Liver (tissue), 9 donors: ENCODE results near the gene PLAAT5. TPM values are rescaled to one million over a fixed set of nuclear protein-coding genes. Genes with fewer than 3 reads are reported as not detected.

Source experiments
- DNase-seq: peaks from one replicate; pipeline ENCODE4 v3.0.0-alpha.2; 2017; ENCODE audit warnings: low spot score
- H3K27ac ChIP-seq, 2 donors: one replicate each; pipeline ENCODE4 v1.7.0; 2013; ENCODE audit warnings: inconsistent platforms in 2 of 2, low read length in 2 of 2, control low read depth in 1 of 2, low read depth in 1 of 2, mild to moderate bottlenecking in 1 of 2
- H3K27me3 ChIP-seq, 4 donors: one replicate each; pipeline versions ENCODE4 v1.6.1 to v1.7.0; 2013; ENCODE audit warnings: low read length in 3 of 4, inconsistent platforms in 1 of 4, mild to moderate bottlenecking in 1 of 4, moderate library complexity in 1 of 4; ENCODE audit not compliant: control insufficient read depth in 4 of 4, insufficient read depth in 4 of 4
- H3K36me3 ChIP-seq, 4 donors: one replicate each; pipeline versions ENCODE4 v1.6.1 to v1.7.0; 2013; ENCODE audit warnings: low read length in 3 of 4, mild to moderate bottlenecking in 3 of 4, low read depth in 1 of 4, moderate library complexity in 1 of 4; ENCODE audit not compliant: control insufficient read depth in 4 of 4, insufficient read depth in 3 of 4
- H3K4me1 ChIP-seq, 4 donors: one replicate each; pipeline versions ENCODE4 v1.6.1 to v1.7.0; 2013; ENCODE audit warnings: low read length in 3 of 4, mild to moderate bottlenecking in 3 of 4, moderate library complexity in 1 of 4; ENCODE audit not compliant: control insufficient read depth in 4 of 4, insufficient read depth in 4 of 4
- H3K4me3 ChIP-seq, 3 donors: one replicate each; pipeline versions ENCODE4 v1.6.1 to v1.7.0; 2013; ENCODE audit warnings: low read length in 3 of 3, control low read depth in 1 of 3, low read depth in 1 of 3, mild to moderate bottlenecking in 1 of 3
- H3K9ac ChIP-seq, 2 donors: one replicate each; pipeline ENCODE4 v1.7.0; 2013; ENCODE audit warnings: low read length in 2 of 2, mild to moderate bottlenecking in 2 of 2, moderate library complexity in 2 of 2, control low read depth in 1 of 2, low read depth in 1 of 2
- H3K9me3 ChIP-seq, 4 donors: one replicate each; pipeline versions ENCODE4 v1.6.1 to v1.7.0; 2013; ENCODE audit warnings: low read length in 3 of 4; ENCODE audit not compliant: control insufficient read depth in 4 of 4
- EGR1 ChIP-seq, 2 donors: IDR thresholded peaks; 2 replicates each; pipeline ENCODE4 v1.6.1; 2016 to 2018; ENCODE audit warnings: antibody characterized with exemption in 2 of 2, low read depth in 2 of 2
- GABPA ChIP-seq, 2 donors: IDR thresholded peaks in 1 of 2; conservative IDR thresholded peaks in 1 of 2; 2 replicates each; pipeline ENCODE4 v1.6.1; 2016; ENCODE audit warnings: antibody characterized with exemption in 2 of 2, mild to moderate bottlenecking in 1 of 2, moderate library complexity in 1 of 2
- HNF4A ChIP-seq, 2 donors: conservative IDR thresholded peaks; 2 replicates each; pipeline ENCODE4 v1.6.1; 2016; ENCODE audit warnings: antibody characterized with exemption in 2 of 2, mild to moderate bottlenecking in 2 of 2
- RXRA ChIP-seq, 2 donors: IDR thresholded peaks; 2 replicates each; pipeline ENCODE4 v1.6.1; 2017 to 2018; ENCODE audit warnings: antibody characterized with exemption in 2 of 2, mild to moderate bottlenecking in 1 of 2
- WGBS: extraction: QIAGEN DNeasy Blood & Tissue Kit; methylation state at CpG from one replicate; pipeline ENCODE4 v1.1.7; 2013; 5-methylcytosine and 5-hydroxymethylcytosine counted together
- polyA plus RNA-seq, 2 donors: library from polyadenylated mRNA; stranded (reverse) in 1 of 2; unstranded in 1 of 2; fragments of 200-250 nt in 1 of 2; fragments of >200 nt in 1 of 2; fragmentation: Nextera tagmentation in 1 of 2; extraction: Ambion mirVana in 1 of 2; gene quantifications; one replicate each; pipeline versions ENCODE4 v1.2.1 to v1.2.3, GENCODE V29; 2013 to 2015
- total RNA-seq, 2 donors: library from RNA; depleted of rRNA; stranded (reverse); fragments of >200 nt; gene quantifications; one replicate each; pipeline ENCODE4 v1.2.3, GENCODE V29; 2014
- TF ChIP-seq, protein P1 (sequence below): fragments of 150-350 bp; IDR thresholded peaks from 2 replicates; pipeline ENCODE4 v1.5.1; 2017; ENCODE audit warnings: improper control_type of control experiment, low read depth, low read length; ENCODE audit not compliant: missing input control
- TF ChIP-seq, protein P2 (sequence below): IDR thresholded peaks from 2 replicates; pipeline ENCODE4 v1.6.1; 2016; ENCODE audit warnings: antibody characterized with exemption
- donor health status: healthy.
- donor health status: healthy.
- donor health status: healthy.
- donor health status: healthy.
- donor health status: healthy.

PLAAT5 gene
- total and polyA plus RNA-seq, 4 donors: 0.03 to 1.4 TPM; not detected in 2

DNA sequence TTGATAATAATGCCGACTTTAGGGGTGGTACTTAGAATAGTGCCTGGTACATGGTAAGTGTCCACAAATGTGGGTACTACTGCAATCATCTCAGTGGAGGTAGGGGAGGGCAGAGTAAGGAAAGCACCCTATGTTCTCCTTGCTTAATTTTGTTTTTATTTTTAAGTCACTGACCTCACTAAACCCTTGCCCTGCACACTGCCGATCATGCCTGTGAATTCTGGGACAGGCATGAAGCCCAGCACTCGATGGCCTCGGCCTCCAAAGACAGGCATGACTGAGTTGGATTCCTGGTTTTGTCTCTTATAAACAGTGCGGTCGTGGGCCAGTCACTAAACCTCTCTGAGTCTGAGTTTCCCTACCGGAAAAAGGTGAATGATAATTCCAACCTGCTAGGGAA lies 21.8 kb upstream of the PLAAT5 start:
- TF ChIP-seq HNF4A (conservative IDR thresholded peaks at IDR 0.05): no peak
- TF ChIP-seq, protein P1, sequence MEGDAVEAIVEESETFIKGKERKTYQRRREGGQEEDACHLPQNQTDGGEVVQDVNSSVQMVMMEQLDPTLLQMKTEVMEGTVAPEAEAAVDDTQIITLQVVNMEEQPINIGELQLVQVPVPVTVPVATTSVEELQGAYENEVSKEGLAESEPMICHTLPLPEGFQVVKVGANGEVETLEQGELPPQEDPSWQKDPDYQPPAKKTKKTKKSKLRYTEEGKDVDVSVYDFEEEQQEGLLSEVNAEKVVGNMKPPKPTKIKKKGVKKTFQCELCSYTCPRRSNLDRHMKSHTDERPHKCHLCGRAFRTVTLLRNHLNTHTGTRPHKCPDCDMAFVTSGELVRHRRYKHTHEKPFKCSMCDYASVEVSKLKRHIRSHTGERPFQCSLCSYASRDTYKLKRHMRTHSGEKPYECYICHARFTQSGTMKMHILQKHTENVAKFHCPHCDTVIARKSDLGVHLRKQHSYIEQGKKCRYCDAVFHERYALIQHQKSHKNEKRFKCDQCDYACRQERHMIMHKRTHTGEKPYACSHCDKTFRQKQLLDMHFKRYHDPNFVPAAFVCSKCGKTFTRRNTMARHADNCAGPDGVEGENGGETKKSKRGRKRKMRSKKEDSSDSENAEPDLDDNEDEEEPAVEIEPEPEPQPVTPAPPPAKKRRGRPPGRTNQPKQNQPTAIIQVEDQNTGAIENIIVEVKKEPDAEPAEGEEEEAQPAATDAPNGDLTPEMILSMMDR: no peak
- TF ChIP-seq, protein P2, sequence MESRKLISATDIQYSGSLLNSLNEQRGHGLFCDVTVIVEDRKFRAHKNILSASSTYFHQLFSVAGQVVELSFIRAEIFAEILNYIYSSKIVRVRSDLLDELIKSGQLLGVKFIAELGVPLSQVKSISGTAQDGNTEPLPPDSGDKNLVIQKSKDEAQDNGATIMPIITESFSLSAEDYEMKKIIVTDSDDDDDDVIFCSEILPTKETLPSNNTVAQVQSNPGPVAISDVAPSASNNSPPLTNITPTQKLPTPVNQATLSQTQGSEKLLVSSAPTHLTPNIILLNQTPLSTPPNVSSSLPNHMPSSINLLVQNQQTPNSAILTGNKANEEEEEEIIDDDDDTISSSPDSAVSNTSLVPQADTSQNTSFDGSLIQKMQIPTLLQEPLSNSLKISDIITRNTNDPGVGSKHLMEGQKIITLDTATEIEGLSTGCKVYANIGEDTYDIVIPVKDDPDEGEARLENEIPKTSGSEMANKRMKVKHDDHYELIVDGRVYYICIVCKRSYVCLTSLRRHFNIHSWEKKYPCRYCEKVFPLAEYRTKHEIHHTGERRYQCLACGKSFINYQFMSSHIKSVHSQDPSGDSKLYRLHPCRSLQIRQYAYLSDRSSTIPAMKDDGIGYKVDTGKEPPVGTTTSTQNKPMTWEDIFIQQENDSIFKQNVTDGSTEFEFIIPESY: no peak
- TF ChIP-seq RXRA (IDR thresholded peaks at IDR 0.05): peak in 1 of 2 donors; percentile 37
- TF ChIP-seq EGR1 (IDR thresholded peaks at IDR 0.05; ENCODE audit: low read depth in 2 of 2): no peak
- H3K36me3 ChIP-seq: no peaks in the 10 kb centered on the region
- 67% methylated on average over 7 of the region's 7 CpGs for WGBS
- H3K4me1 ChIP-seq: peaks cover 4 to 27% (median 19%) of the 10 kb centered on the region in 4 donors
- no peak overlapping the region for H3K9ac ChIP-seq
- DNase-seq: no peak
- H3K27me3 ChIP-seq: no peaks in the 10 kb centered on the region
- H3K27ac ChIP-seq: no peak overlapping the region
- no peak overlapping the region for H3K4me3 ChIP-seq
- no peaks in the 10 kb centered on the region for H3K9me3 ChIP-seq

DNA sequence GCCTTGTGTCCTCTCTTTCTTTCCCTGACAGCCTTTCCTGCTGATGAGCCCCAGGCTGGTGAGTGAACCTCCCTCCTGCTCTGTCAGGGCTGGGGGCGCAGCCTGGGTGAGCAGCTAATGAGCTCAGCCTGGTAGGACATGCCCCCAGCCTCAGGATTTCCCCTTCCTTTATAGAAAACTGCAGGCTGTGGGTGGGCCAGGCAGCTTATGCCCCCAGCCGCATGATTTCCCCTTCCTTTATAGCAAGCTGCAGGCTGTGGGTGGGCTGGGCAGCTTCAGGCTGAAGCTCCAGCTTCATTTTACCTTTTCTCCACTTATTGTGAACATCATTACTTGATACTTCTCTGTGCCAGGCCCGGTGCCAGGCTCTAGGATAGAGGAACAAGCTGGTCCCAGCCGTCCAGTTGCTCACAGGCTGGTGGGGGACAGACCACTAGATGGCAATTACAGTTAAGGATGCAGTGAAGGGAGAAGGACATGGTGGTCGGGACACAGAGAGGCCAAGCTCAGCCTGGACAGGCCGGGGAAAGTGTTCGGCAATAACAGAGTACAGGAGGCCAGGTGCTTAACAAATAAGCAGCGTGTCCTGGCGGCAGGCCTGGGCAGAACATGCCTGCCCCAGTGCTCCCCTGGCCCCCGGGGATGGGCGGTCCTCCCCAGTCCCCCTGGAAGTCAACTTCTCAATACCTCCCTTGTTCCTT lies 20.2 kb upstream of the PLAAT5 start:
- Histone ChIP-seq H3K36me3 (no peaks in the 10 kb centered on the region), H3K9ac (no peak overlapping the region), H3K4me3 (no peak overlapping the region), H3K27me3 (no peaks in the 10 kb centered on the region), H3K27ac (no peak overlapping the region), H3K9me3 (no peaks in the 10 kb centered on the region), H3K4me1 (peaks cover 4 to 29% (median 19%) of the 10 kb centered on the region in 4 donors)
- no peak for DNase-seq
- TF ChIP-seq HNF4A (conservative IDR thresholded peaks at IDR 0.05) (peak in 1 of 2 donors; percentile 13), GABPA (IDR thresholded peaks at IDR 0.05 in 1 of 2, conservative IDR thresholded peaks at IDR 0.05 in 1 of 2) (no peak)
- TF ChIP-seq, protein P2: no peak
- TF ChIP-seq, protein P1: peak; percentile 21
- WGBS: 65% methylated on average over 11 of the region's 11 CpGs
